ENCODE measurements around the gene LANCL2. TPM values are rescaled to one million over a fixed set of nuclear protein-coding genes. Genes with fewer than 3 reads are reported as not detected.

The LANCL2 gene
- total RNA-seq, 1 donor from 2014 or later: 25.3 TPM

DNA sequence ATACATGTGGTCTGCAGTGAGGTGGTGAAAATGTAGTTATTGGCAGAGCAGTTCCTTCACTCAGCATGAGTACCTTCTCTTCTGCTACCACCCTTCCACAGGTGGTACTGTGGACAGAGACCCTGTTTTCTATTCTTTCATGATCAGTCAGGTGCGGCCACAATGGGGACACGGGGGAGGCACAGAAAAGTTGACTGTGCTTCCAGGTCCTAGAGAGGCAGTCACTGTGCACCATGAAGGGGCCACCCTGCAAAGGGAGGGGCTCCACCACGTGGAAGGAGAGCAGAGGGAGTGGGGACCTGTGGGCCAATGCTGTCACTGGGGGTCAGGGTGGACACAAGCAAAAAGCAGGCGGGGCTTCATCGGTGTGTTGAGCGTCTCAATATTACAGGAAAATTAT is 3.6 kb upstream of the LANCL2 start:
- DNase-seq (ENCODE audit: low spot score): no peak

GRCh38 chr7:55362927-55363326 is 2.2 kb upstream of the LANCL2 start:
- no peak for DNase-seq (ENCODE audit: low spot score)

GRCh38 chr7:55363386-55364170 is 1.6 kb upstream of the LANCL2 start:
- DNase-seq (ENCODE audit: low spot score): no peak

DNA sequence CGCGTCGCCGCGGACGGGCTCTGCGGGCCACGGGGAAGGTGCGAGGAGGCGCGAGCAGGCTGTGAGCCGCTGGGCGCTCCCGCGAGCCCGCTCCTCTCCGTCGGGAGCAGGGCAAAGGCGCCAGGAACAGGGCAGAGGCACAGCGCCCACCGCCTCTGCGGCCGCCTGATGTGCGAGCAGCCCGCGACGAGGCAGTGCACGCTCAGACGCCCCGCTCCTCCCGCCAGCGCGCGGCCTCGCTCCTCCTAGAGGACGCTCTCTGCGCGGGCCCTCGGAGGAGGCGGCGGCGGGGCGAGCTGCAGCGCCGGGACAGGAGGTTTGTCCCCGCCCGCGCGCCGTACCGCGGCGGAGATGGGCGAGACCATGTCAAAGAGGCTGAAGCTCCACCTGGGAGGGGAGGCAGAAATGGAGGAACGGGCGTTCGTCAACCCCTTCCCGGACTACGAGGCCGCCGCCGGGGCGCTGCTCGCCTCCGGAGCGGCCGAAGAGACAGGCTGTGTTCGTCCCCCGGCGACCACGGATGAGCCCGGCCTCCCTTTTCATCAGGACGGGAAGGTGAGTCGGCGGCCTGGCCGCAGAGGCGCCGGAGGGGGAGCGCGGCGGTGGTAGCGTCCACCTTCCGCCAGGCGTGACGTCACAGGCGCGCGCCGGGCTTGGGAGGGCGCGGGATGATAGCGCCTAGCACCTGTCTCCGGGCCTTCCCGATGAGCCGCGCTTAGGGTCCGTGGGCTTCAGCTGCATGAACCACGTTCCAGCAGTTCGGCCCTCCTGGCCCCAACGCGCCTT is 731 bp downstream of the LANCL2 start:
- peak; percentile 98 for DNase-seq (ENCODE audit: low spot score)

GRCh38 chr7:55366461-55367070 is 1.4 kb downstream of the LANCL2 start:
- no peak for DNase-seq (ENCODE audit: low spot score)

DNA sequence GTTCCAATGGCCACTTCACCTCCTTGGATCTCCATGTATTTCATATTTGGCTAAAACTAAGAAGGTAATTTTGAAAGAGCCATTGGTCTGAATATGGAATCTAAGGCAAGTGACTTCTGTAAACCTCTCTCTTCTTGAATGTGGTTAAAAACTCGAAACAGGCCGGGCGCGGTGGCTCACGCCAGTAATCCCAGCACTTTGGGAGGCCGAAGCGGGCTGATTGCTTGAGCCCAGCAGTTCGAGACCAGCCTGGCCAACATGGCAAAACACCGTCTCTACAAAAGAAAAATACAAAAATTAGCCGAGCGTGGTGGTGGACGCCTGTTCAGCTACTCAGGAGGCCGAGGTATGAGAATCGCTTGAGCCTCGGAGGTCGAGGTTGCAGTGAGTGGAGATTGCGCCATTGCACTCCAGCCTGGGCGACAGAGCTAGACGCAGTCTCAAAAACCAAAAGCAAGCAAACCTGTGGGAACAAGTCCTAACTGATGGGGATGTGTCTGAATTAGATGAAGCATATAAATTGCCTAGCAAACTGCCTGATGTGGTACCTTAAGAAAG is 2.2 kb downstream of the LANCL2 start:
- no peak for DNase-seq (ENCODE audit: low spot score)

DNA sequence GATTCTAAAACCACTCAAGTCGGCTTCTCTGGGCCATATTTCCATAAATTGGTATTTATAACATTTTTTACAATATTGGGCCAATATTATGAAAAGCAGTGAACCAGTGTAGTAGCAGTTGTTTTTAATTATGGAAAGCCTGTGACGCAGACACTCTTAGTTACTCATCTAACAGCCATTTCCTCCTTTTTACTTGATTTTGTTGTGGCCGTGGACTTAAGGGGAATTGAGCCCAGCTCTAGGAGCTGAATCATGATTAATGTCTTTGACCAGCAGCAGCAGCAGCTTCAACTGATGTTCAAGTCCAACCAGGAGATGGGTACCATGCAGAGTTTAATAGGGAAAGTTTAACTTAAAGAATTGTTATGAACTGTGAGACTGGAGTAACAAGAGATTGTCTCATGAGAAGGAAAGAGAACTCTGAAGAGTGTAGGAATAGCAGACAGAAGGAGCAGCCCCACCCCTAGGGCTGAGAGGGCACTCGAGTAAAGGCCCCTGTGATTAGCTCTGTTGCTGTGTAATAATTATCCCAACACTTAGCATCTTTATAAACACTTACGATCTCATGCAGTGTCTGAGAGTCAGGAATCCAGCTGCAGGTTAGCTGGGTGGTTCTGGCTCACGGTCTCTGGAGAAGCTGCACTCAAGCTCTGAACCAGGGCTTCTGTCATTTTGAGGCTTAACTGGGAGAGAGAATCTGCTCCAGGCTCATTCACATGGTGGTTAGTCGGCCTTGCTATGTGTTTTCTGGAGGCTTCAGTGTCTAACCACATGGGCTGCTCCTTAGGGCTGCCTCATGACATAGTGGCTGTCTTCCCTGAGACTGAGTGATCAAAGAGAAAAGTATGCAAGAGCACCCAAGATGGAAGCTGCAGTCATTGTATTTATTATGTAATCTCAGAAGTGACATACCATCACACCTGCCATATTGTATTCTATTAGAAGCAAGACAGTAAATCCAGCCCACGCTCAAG is 4.6 kb downstream of the LANCL2 start:
- DNase-seq (ENCODE audit: low spot score): no peak

GRCh38 chr7:55374213-55374612 is 9.1 kb downstream of the LANCL2 start:
- no peak for DNase-seq (ENCODE audit: low spot score)

DNA sequence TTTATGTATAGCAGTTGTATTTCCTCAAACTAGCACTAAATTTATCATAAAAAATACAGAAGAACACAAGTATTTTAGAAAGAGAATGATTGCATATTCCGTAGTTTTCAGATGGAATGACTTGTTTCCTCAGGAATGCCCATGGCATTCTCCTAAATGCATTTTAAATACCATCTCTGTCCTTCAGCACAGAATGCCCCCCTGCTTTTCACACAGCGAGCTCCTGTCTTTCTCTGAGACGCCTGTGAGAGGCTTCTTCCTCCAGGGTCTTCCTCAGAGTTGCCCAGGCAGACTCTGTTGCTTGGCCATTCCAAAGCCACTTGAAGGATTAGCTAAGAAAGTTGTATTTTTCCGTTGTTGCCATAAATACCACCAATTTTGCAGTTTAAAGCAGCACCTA is 10.1 kb downstream of the LANCL2 start:
- no peak for DNase-seq (ENCODE audit: low spot score)

DNA sequence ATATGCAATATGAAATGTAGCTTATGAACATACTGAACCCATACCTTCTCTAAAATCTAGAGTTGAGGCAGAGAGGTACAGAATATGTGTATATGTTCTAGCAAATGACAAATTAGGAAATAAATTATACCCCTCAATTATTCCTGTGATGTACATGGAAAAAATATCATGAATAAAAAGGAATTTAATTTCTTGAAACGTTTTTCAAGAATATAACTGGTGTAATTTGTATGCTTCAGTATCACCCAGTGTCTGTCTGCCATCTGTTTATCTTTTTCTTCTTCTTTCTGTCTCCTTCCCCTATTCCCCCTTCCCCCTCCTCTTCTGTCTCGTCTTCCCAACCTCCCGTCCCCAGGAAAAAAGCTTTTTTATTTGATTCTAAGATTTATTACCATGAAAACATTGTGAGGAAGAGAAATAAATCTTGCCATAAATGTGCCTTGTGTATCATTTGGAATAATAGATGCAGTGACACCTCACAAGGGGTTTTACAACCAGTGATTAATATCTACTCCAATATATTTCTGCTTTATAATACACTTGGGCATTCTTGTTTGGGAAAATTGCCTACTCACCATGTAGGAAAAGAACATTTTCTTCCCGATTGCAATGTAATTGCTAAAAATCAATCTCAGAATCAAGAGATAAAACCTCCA is 12.2 kb downstream of the LANCL2 start:
- no peak for DNase-seq (ENCODE audit: low spot score)

DNA sequence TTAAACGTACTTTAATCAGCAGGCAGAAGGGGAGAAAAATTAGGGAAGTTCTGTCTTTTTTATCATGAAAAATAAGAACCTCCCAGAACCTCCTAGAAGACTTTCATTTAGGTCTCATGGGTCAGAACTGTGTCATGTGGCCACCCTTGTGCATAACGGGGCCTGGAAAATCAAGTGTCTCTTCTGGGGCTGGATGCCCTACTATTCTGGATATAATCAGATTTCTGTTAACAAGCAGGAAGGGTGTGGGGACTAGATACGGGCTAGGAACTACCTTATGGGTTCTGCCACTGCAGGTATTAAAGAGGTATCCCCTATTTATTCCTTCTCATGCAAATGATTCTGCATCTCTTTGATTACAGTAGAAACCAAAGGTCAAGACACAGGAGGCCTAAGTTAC is 14.1 kb downstream of the LANCL2 start:
- DNase-seq (ENCODE audit: low spot score): no peak

- DNase-seq (ENCODE audit: low spot score): no peak
Measured at GRCh38 chr7:55381189-55381588, 16.1 kb downstream of the LANCL2 start.

GRCh38 chr7:55381696-55382095 is 16.6 kb downstream of the LANCL2 start:
- DNase-seq (ENCODE audit: low spot score): no peak

DNA sequence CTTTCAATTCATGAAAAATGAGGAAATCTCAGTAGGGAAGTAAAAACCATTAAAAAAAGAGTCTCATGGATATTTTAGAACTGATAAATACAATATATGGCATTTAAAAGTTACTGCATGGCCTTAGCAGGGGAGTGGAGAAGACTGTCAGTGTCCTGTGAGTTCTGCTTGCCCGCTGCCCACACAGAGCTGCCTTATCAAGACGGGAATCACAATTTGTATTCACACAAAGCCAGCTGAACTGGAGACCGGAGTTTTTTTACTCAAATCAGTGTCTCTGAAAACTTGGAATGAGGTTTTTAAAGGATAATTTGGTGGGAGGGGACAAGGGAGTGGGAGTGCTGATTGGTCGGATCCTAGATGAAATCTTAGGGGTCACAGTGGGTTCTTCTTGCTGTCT is 17.1 kb downstream of the LANCL2 start:
- no peak for DNase-seq (ENCODE audit: low spot score)

DNA sequence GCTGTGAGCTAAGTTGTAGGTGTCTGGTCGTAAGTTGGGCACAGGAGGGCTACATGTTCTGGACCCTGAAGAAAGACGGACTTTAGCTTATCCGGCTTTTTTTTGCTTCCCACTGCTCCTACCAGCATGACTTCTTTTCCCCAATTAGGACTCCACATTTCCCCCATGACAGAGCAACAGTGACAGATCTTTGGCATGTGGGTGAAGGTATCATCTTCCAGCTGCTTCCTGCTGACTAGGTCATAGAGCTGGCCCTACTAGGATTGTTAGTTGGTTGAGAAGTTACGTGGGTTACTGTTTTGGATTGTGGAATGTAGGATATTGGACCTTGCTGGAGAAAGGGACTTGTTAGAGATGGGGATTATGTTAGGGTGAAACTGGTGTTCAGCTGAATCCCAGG is 21.4 kb downstream of the LANCL2 start:
- DNase-seq (ENCODE audit: low spot score): no peak

- no peak for DNase-seq (ENCODE audit: low spot score)
Measured at GRCh38 chr7:55387062-55387965, 22.2 kb downstream of the LANCL2 start.

DNA sequence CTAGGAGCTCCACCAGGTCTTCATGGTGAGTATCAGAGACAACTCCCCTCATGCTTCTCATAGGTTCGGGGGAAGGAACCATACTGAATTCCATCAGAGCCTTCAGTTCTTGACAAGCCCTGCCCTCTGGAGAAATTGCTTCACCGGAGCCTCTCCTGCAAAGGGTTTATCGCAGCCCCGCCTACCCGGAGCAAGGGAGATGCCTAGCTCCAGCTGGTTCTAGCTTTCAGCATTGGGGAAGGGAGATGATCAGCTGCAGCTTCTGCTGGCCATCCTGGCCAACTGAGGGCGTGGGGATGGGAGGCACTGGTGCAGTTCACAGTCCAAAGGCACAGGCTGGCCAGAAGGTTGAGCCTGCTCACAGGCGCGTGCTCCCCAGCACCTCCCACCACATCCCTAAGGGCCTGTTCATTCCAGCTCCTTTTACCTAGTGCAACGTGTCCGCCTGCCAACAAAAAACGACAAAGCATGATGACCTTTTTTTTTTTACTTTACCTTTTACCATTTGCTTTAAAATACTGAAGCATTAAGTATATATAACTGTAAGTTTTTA is 31.2 kb downstream of the LANCL2 start:
- no peak for DNase-seq (ENCODE audit: low spot score)

DNA sequence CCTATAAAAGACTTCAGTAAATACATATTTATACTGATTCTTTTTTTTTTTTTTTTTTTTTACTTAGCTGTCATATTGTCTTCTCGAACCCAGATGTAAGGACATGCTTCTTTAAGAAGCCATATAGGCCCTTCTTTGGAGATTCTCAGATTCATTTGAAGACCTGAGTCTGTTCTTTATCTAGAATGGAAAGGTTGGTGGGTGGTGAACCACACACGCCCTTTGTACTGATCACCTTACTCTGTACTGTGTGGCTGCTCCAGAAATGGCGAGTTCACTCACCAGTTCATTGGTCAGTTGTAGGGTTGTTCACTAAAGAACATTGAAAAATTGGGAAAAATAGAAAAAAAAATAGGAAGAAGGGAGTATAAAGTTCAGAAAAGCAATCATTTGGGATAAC is 32.5 kb downstream of the LANCL2 start:
- DNase-seq (ENCODE audit: low spot score): no peak

GRCh38 chr7:55400191-55400590 is 35.1 kb downstream of the LANCL2 start:
- no peak for DNase-seq (ENCODE audit: low spot score)
